H1 (cell line): Measurements from ENCODE around the gene SPINT2. TPM values are rescaled to one million over a fixed set of nuclear protein-coding genes. Genes with fewer than 3 reads are reported as not detected.

Experiments used
- CTBP2 ChIP-seq: IDR thresholded peaks from 2 replicates; pipeline ENCODE4 v1.7.0; 2011; ENCODE audit warnings: borderline replicate concordance, mild to moderate bottlenecking, moderate library complexity, mixed read lengths, low read length; ENCODE audit not compliant: insufficient read depth, insufficient read length
- CTCF ChIP-seq, 3 experiments: IDR thresholded peaks; 1 replicate in 2 of 3; 2 replicates in 1 of 3; pipeline versions ENCODE4 v1.5.1 to v1.6.1; 2011; ENCODE audit warnings: low read length in 3 of 3, mild to moderate bottlenecking in 3 of 3, inconsistent platforms in 2 of 3, low read depth in 1 of 3, moderate library complexity in 1 of 3; ENCODE audit not compliant: insufficient read depth in 1 of 3; ENCODE audit errors: control extremely low read depth in 1 of 3
- FOSL1 ChIP-seq: IDR thresholded peaks from 2 replicates; pipeline ENCODE4 v1.6.1; 2011; ENCODE audit warnings: mild to moderate bottlenecking, low read depth, low read length, moderate library complexity; ENCODE audit not compliant: insufficient read depth
- KDM4A ChIP-seq: IDR thresholded peaks from one replicate; pipeline ENCODE4 v1.7.1; 2012; ENCODE audit warnings: low read depth, mild to moderate bottlenecking, moderate library complexity, low read length, inconsistent platforms; ENCODE audit not compliant: severe bottlenecking
- NANOG ChIP-seq: IDR thresholded peaks from 2 replicates; pipeline ENCODE4 v1.6.1; 2011; ENCODE audit warnings: low read length, low read depth, mild to moderate bottlenecking, inconsistent platforms; ENCODE audit not compliant: insufficient read depth, poor library complexity, severe bottlenecking
- NRF1 ChIP-seq: IDR thresholded peaks from 2 replicates; pipeline ENCODE4 v1.6.1; 2011; ENCODE audit warnings: mild to moderate bottlenecking, low read depth, low read length, improper control_type of control experiment
- POU5F1 ChIP-seq: IDR thresholded peaks from 2 replicates; pipeline ENCODE4 v1.6.1; 2011; ENCODE audit warnings: low read depth, mild to moderate bottlenecking, low read length, moderate library complexity
- RAD21 ChIP-seq, 2 experiments: IDR thresholded peaks in 1 of 2; conservative IDR thresholded peaks in 1 of 2; 2 replicates each; pipeline ENCODE4 v1.6.1; 2011; ENCODE audit warnings: low read depth in 2 of 2, low read length in 2 of 2, improper control_type of control experiment in 1 of 2, inconsistent platforms in 1 of 2, mild to moderate bottlenecking in 1 of 2, moderate library complexity in 1 of 2
- RFX5 ChIP-seq: IDR thresholded peaks from 2 replicates; pipeline ENCODE4 v1.6.1; 2011; ENCODE audit warnings: low read depth, low read length, improper control_type of control experiment, borderline replicate concordance
- RNF2 ChIP-seq: fragments of 200-900, 300-1000 bp; sonication (generic); IDR thresholded peaks from 2 replicates; pipeline ENCODE4 v1.7.1; 2016; ENCODE audit warnings: borderline replicate concordance, low read depth, mild to moderate bottlenecking, antibody characterized with exemption, low read length; ENCODE audit not compliant: poor library complexity, severe bottlenecking; ENCODE audit errors: missing control alignments
- SIX5 ChIP-seq: IDR thresholded peaks from 2 replicates; pipeline ENCODE4 v1.6.1; 2011; ENCODE audit warnings: mild to moderate bottlenecking, low read depth, low read length
- SP2 ChIP-seq: IDR thresholded peaks from 2 replicates; pipeline ENCODE4 v1.6.1; 2012; ENCODE audit warnings: mild to moderate bottlenecking, low read length, inconsistent platforms
- TAF7 ChIP-seq: optimal IDR thresholded peaks from 2 replicates; pipeline ENCODE3; 2011; ENCODE audit warnings: low read depth, mild to moderate bottlenecking, inconsistent platforms, low read length, moderate library complexity, borderline replicate concordance
- TBP ChIP-seq: IDR thresholded peaks from 2 replicates; pipeline ENCODE4 v1.6.1; 2011; ENCODE audit warnings: low read depth, low read length, improper control_type of control experiment
- TEAD4 ChIP-seq: IDR thresholded peaks from 2 replicates; pipeline ENCODE4 v1.6.1; 2012; ENCODE audit warnings: low read depth, low read length, inconsistent platforms, mixed read lengths
- YY1 ChIP-seq: IDR thresholded peaks from 2 replicates; pipeline ENCODE4 v1.6.1; 2011; ENCODE audit warnings: low read depth, mild to moderate bottlenecking, low read length
- polyA plus RNA-seq, 7 experiments: library from polyadenylated mRNA; depleted of rRNA in 3 of 7; stranded (reverse) in 5 of 7; unstranded in 2 of 7; fragments of >200 nt in 5 of 7; fragments of 200-250 nt in 2 of 7; gene quantifications; 1 replicate in 5 of 7; 2 replicates in 1 of 7; 4 replicates in 1 of 7; pipeline versions ENCODE4 v1.2.1 to v1.2.3, GENCODE V29; 2011 to 2013; ENCODE audit warnings: missing spikeins in 2 of 7, mixed read lengths in 2 of 7
- total RNA-seq: library from RNA; stranded (reverse); fragmentation: NEBNext Ultra II Directional; extraction: Animal tissue kit (Norgen Biotek cat#: 25700); gene quantifications from 2 replicates; pipeline ENCODE4 v1.2.1, GENCODE V29; 2021

SPINT2 gene
- total and polyA plus RNA-seq, 2 of the 8 experiments (the other 6 are each of a cell fraction or from before 2014, with no cell fraction given): 294 to 296 TPM

- peak; percentile 20 to 50; a peak in 3 of 4 replicates for TF ChIP-seq RAD21 (IDR thresholded peaks at IDR 0.05 in 1 of 2, conservative IDR thresholded peaks at IDR 0.05 in 1 of 2; ENCODE audit: low read depth in 2 of 2, low read length in 2 of 2)
- TF ChIP-seq YY1: peak; percentile 85
- no peak for TF ChIP-seq NRF1
- no peak for TF ChIP-seq SP2
- no peak for TF ChIP-seq CTBP2
- no peak for TF ChIP-seq TEAD4
- TF ChIP-seq FOSL1: no peak
- no peak for TF ChIP-seq POU5F1
- peak; percentile 13; the same call in 1 of the 2 replicates for TF ChIP-seq TBP
- TF ChIP-seq NANOG: no peak
- peak; percentile 62 to 66 (median 63) for TF ChIP-seq CTCF (IDR thresholded peaks at IDR 0.05; ENCODE audit: control extremely low read depth in 1 of 3, insufficient read depth in 1 of 3, low read depth in 1 of 3, low read length in 3 of 3)
- peak; percentile 51 for TF ChIP-seq TAF7
- TF ChIP-seq SIX5: peak; percentile 64; the same call in 1 of the 2 replicates
- TF ChIP-seq RNF2: no peak
- TF ChIP-seq KDM4A: peak; percentile 51
- TF ChIP-seq RFX5: no peak
Measured at GRCh38 chr19:38224014-38224862, 40.1 kb upstream of the SPINT2 start, which contains the start of gene DPF1 (continued).
